ENCODE data around the gene TGFB1.

GRCh38 chr19:41311072-41311471 lies 42.6 kb downstream of the TGFB1 start:
- TF ChIP-seq CTCF (IDR thresholded peaks at IDR 0.05; ENCODE audit: low read depth, low read length, poor library complexity, severe bottlenecking) (no peak), EZH2phosphoT487 (IDR thresholded peaks at IDR 0.05; ENCODE audit: borderline replicate concordance, low read length) (no peak)

Measured in DOHH2 (cell line).